GM12892 (cell line): ENCODE measurements around the gene ISLR.
A peak's percentile ranks its signal among the peaks of the same experiment; 100 is the strongest.

Experiments used
- DNase-seq: peaks from one replicate; pipeline ENCODE4 v3.0.0; 2011; ENCODE audit not compliant: insufficient read length
- FAIRE-seq: peaks from 2 replicates; lab custom pipeline; 2011; peaks lifted over from hg19 to GRCh38; lab: Jason Lieb, UNC
- POLR2A ChIP-seq: IDR thresholded peaks from 2 replicates; pipeline ENCODE4 v1.6.1; 2011; ENCODE audit warnings: low read depth, low read length, control low read depth
- POLR2AphosphoS5 ChIP-seq: IDR thresholded peaks from 2 replicates; pipeline ENCODE4 v1.6.1; 2011; ENCODE audit warnings: low read depth, low read length, control low read depth
- TAF1 ChIP-seq: IDR thresholded peaks from 2 replicates; pipeline ENCODE4 v1.6.1; 2011; ENCODE audit warnings: low read depth, mild to moderate bottlenecking, control low read depth, low read length, borderline replicate concordance

Gene ISLR

GRCh38 chr15:74205582-74205947 is 32.1 kb downstream of the ISLR start:
- TF ChIP-seq POLR2A = no peak
- no peak for TF ChIP-seq TAF1
- TF ChIP-seq POLR2AphosphoS5 = no peak
- DNase-seq (no peak), FAIRE-seq (no peak)

GRCh38 chr15:74206801-74207281 is 33.3 kb downstream of the ISLR start:
- TF ChIP-seq POLR2A = no peak
- TF ChIP-seq TAF1 = no peak
- no peak for TF ChIP-seq POLR2AphosphoS5
- no peak for DNase-seq
- FAIRE-seq = no peak

DNA sequence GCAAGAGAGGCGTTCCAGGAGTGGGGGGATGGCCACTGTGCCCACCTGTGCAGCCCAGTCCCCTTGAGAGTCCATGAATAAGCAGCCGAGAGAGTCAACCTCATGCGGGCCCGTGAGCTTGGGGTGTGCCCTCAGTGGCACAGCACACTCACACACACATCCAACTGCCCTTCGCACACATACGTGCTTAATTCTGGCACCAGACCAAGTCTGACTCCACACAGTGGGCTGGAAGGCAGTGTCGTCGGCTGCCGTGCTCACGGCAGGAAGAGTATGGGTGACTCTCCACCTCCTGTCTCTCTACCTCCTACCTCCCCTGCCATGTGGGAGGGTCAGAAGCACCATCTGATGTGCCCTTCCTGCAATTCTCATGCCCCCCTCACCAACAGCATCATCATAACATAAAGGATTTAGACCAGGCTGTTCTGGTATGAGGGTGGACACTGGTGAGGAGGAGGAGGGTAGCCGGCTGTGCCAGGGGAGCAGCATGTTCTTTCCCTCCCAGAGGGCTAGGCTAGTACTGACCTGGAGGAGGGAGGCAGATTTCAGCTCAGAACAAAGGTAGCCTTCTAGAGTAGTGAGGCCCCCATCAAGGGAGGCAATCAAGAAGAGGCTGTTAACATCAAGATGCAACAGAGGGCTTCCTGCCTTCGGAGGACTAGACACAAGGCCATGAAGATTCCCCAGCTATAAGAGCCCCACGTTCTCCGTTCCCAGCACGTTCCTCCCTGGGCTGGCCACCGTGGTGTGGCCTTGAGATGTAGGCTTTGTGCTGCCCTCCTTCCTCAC is 34.3 kb downstream of the ISLR start:
- FAIRE-seq (no peak), DNase-seq (no peak)
- TF ChIP-seq POLR2AphosphoS5 = no peak
- TF ChIP-seq POLR2A = no peak
- no peak for TF ChIP-seq TAF1

DNA sequence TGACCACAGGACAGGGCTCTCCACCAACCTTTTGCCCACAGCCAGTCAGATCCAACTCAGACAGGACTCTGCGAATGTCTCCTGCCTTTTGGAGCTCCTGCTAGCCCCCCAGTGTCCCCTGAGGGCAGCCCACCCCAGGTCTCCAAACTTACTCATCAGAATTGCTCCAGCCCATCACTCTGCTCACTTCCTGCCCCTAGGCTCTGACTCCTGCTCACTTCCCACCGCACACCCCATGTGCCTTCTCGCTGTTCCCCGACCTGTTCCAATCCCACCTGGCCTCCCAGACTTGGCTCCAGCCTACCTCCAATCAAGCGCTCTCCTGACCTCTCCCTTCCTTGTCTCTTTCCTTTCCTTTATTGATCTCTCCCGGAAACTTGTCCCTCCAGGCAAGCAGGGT is 35.0 kb downstream of the ISLR start:
- TF ChIP-seq POLR2A (no peak), POLR2AphosphoS5 (no peak), TAF1 (no peak)
- DNase-seq = no peak
- FAIRE-seq = no peak

DNA sequence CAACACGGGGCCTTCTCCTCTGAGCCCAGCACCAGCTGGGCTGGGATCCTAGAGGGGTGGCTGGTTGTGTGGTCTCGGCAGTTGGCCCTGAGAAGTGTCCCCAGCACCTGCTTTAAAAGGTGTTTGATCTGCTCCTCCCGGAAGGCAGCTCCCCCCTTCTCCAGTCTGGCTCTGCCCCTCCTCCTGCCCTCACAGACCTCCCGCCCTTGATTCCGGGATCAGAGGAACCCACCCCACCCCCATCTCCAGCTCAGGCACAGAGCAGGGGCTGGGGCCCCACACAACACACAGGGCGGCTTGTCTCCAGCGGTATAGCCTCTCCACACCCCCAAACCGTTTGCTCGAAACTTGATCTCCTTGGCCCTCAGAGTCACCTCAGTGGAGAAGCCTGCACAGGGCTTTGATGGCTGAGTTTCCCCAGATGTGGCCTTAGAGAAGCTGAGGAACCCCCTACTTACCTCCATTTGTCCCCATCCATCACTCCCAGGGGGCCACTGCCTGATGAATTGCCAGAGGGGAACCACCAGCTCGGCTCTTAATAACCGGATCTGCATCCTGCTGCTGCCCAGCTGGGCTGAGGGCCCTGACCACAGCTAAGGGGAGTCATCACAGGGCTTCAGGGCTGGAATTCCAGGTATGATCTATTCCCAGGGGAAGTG is 35.5 kb downstream of the ISLR start:
- DNase-seq = no peak
- FAIRE-seq = no peak
- no peak for TF ChIP-seq TAF1
- TF ChIP-seq POLR2AphosphoS5 = no peak
- TF ChIP-seq POLR2A = no peak

GRCh38 chr15:74209560-74209958 is 36.0 kb downstream of the ISLR start:
- FAIRE-seq (no peak), DNase-seq (no peak)
- no peak for TF ChIP-seq POLR2A
- no peak for TF ChIP-seq TAF1
- no peak for TF ChIP-seq POLR2AphosphoS5

GRCh38 chr15:74209997-74210671 is 36.6 kb downstream of the ISLR start:
- TF ChIP-seq POLR2A (no peak), TAF1 (no peak), POLR2AphosphoS5 (no peak)
- FAIRE-seq = peak; percentile 81
- DNase-seq = no peak

GRCh38 chr15:74210729-74211128 is 37.2 kb downstream of the ISLR start:
- TF ChIP-seq TAF1 (no peak), POLR2AphosphoS5 (no peak), POLR2A (no peak)
- no peak for DNase-seq
- FAIRE-seq = no peak

GRCh38 chr15:74211656-74212055 is 38.1 kb downstream of the ISLR start:
- DNase-seq = no peak
- TF ChIP-seq POLR2A (no peak), POLR2AphosphoS5 (no peak), TAF1 (no peak)
- peak; percentile 33 for FAIRE-seq

DNA sequence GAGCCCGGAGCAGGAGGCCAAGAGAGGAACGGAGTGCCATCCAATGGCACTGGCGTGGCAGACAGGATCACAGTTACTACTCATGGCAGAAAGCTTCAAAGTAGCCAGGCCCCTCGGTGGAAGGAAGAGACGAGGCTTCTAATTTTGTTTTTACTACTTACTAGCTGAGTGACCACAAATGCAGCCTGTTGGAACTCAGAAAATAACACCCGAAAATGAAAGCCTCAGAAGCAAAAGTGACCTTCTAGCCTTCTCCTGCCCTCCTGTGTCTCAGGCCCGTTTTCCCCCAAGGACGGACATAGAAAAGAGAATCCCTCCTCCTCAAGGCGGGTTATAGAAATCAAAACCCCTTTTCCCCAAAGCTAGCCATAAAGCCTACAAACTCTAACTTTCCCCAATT is 39.0 kb downstream of the ISLR start:
- TF ChIP-seq TAF1 (no peak), POLR2A (no peak), POLR2AphosphoS5 (no peak)
- FAIRE-seq = peak; percentile 68
- DNase-seq = no peak

DNA sequence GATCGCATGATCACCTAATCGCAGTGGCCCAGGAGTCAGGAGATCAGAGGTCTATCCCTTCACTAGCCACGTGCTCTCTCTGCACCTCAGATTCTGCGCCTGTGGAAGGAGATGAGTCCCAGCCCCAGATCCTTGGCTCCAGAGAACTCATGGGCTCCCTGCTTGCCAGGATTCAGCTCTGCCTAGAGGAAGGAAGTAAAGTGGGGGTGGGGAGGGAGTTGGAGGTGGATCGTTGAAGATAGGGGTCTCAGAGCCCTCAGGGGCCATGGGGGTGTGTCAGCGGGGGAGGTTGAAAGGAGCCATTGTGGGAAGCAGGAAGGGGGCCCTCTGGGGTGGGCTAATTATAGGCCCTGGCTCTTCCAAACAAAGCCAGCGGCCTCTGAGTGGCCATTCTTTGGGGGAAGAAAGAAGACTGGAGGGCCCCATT is 40.4 kb downstream of the ISLR start:
- TF ChIP-seq POLR2A (no peak), TAF1 (no peak), POLR2AphosphoS5 (no peak)
- FAIRE-seq (no peak), DNase-seq (no peak)
